ENCODE data around the gene BCO2. TPM values are rescaled to one million over a fixed set of nuclear protein-coding genes. Genes with fewer than 3 reads are reported as not detected.

Gene BCO2
- 0.49 and 1.6 TPM in 2 replicates for total RNA-seq

- peak; percentile 14 for DNase-seq (ENCODE audit: low spot score)
- Mint-ChIP-seq H3K27me3 (ENCODE audit: insufficient read depth) (peaks cover 15% of the 10 kb centered on the region), H3K36me3 (ENCODE audit: low read depth) (no peaks in the 10 kb centered on the region), H3K27ac (peak within 1 kb of the TSS; percentile 72), H3K9me3 (no peaks in the 10 kb centered on the region), H3K4me1 (ENCODE audit: low read depth) (peaks cover 13% of the 10 kb centered on the region), H3K4me3 (peak within 1 kb of the TSS; percentile 38)
- intact Hi-C loops (cut with micrococcal nuclease), result loop anchor here (1.0 to 5.0 kb wide), 3 partner anchors 62 to 296 kb away; partner anchors contain the start of genes CFAP68 and FDXACB1
Measured at GRCh38 chr11:112174789-112175598, at the start of gene BCO2. Gene BCO2, plus strand, starts transcription at chr11:112175512. Its CDS starts 90 bp downstream, at chr11:112175602.

GRCh38 chr11:112127056-112127455 lies 48.3 kb upstream of the BCO2 start:
- no peaks in the 10 kb centered on the region for H3K36me3 Mint-ChIP-seq (ENCODE audit: low read depth)

GRCh38 chr11:112128483-112129121 lies 46.7 kb upstream of the BCO2 start:
- no peaks in the 10 kb centered on the region for H3K27me3 Mint-ChIP-seq (ENCODE audit: insufficient read depth)
- no peak overlapping the region for H3K27ac Mint-ChIP-seq
- H3K4me3 Mint-ChIP-seq, result no peak overlapping the region
- H3K4me1 Mint-ChIP-seq (ENCODE audit: low read depth), result peaks cover 4% of the 10 kb centered on the region
- intact Hi-C loops (cut with micrococcal nuclease), result no loop called here
- no peaks in the 10 kb centered on the region for H3K36me3 Mint-ChIP-seq (ENCODE audit: low read depth)
- H3K9me3 Mint-ChIP-seq, result no peaks in the 10 kb centered on the region
- DNase-seq (ENCODE audit: low spot score), result no peak

More at GRCh38 chr11:112127056-112127455, 48.3 kb upstream of the BCO2 start:
- intact Hi-C loops (cut with micrococcal nuclease), result no loop called here
- DNase-seq (ENCODE audit: low spot score), result no peak
- Mint-ChIP-seq H3K4me1 (ENCODE audit: low read depth) (peaks cover 4% of the 10 kb centered on the region), H3K4me3 (no peak overlapping the region), H3K9me3 (no peaks in the 10 kb centered on the region), H3K27ac (no peak overlapping the region), H3K27me3 (ENCODE audit: insufficient read depth) (no peaks in the 10 kb centered on the region)

- Mint-ChIP-seq H3K27ac (no peak overlapping the region), H3K4me1 (ENCODE audit: low read depth) (peaks cover 4% of the 10 kb centered on the region), H3K27me3 (ENCODE audit: insufficient read depth) (no peaks in the 10 kb centered on the region), H3K9me3 (no peaks in the 10 kb centered on the region), H3K4me3 (no peak overlapping the region), H3K36me3 (ENCODE audit: low read depth) (no peaks in the 10 kb centered on the region)
- intact Hi-C loops (cut with micrococcal nuclease), result no loop called here
- no peak for DNase-seq (ENCODE audit: low spot score)
Measured at GRCh38 chr11:112129656-112130055, 45.7 kb upstream of the BCO2 start.

GRCh38 chr11:112132737-112133136 lies 42.6 kb upstream of the BCO2 start:
- no peak overlapping the region for H3K4me3 Mint-ChIP-seq
- no peaks in the 10 kb centered on the region for H3K9me3 Mint-ChIP-seq
- intact Hi-C loops (cut with micrococcal nuclease), result no loop called here
- H3K36me3 Mint-ChIP-seq (ENCODE audit: low read depth), result no peaks in the 10 kb centered on the region
- no peaks in the 10 kb centered on the region for H3K27me3 Mint-ChIP-seq (ENCODE audit: insufficient read depth)
- no peak for DNase-seq (ENCODE audit: low spot score)
- H3K27ac Mint-ChIP-seq, result no peak overlapping the region
- peaks cover 4% of the 10 kb centered on the region for H3K4me1 Mint-ChIP-seq (ENCODE audit: low read depth)

GRCh38 chr11:112134473-112134872 lies 40.8 kb upstream of the BCO2 start:
- intact Hi-C loops (cut with micrococcal nuclease), result no loop called here
- no peak for DNase-seq (ENCODE audit: low spot score)
- H3K4me1 Mint-ChIP-seq (ENCODE audit: low read depth), result peaks cover 4% of the 10 kb centered on the region

GRCh38 chr11:112143597-112143996 lies 31.7 kb upstream of the BCO2 start:
- no peak overlapping the region for H3K4me3 Mint-ChIP-seq
- peaks cover 2% of the 10 kb centered on the region for H3K27me3 Mint-ChIP-seq (ENCODE audit: insufficient read depth)
- no peaks in the 10 kb centered on the region for H3K4me1 Mint-ChIP-seq (ENCODE audit: low read depth)
- no peak overlapping the region for H3K27ac Mint-ChIP-seq
- intact Hi-C loops (cut with micrococcal nuclease), result no loop called here
- peaks cover 7% of the 10 kb centered on the region for H3K9me3 Mint-ChIP-seq
- H3K36me3 Mint-ChIP-seq (ENCODE audit: low read depth), result no peaks in the 10 kb centered on the region
- no peak for DNase-seq (ENCODE audit: low spot score)

More at GRCh38 chr11:112134473-112134872, 40.8 kb upstream of the BCO2 start:
- Mint-ChIP-seq H3K9me3 (no peaks in the 10 kb centered on the region), H3K27ac (no peak overlapping the region), H3K4me3 (no peak overlapping the region), H3K27me3 (ENCODE audit: insufficient read depth) (no peaks in the 10 kb centered on the region), H3K36me3 (ENCODE audit: low read depth) (no peaks in the 10 kb centered on the region)

- intact Hi-C loops (cut with micrococcal nuclease), result no loop called here
- Mint-ChIP-seq H3K4me3 (no peak overlapping the region), H3K27me3 (ENCODE audit: insufficient read depth) (no peaks in the 10 kb centered on the region), H3K4me1 (ENCODE audit: low read depth) (no peaks in the 10 kb centered on the region), H3K27ac (no peak overlapping the region), H3K9me3 (no peaks in the 10 kb centered on the region), H3K36me3 (ENCODE audit: low read depth) (no peaks in the 10 kb centered on the region)
- no peak for DNase-seq (ENCODE audit: low spot score)
Measured at GRCh38 chr11:112150517-112150916, 24.8 kb upstream of the BCO2 start.

- Mint-ChIP-seq H3K4me1 (ENCODE audit: low read depth) (peaks cover 7% of the 10 kb centered on the region), H3K4me3 (no peak overlapping the region), H3K9me3 (no peaks in the 10 kb centered on the region), H3K27ac (no peak overlapping the region), H3K36me3 (ENCODE audit: low read depth) (no peaks in the 10 kb centered on the region), H3K27me3 (ENCODE audit: insufficient read depth) (peaks cover 8% of the 10 kb centered on the region)
- DNase-seq (ENCODE audit: low spot score), result no peak
- intact Hi-C loops (cut with micrococcal nuclease), result no loop called here
Measured at GRCh38 chr11:112156153-112156955, 19.0 kb upstream of the BCO2 start.

- no peaks in the 10 kb centered on the region for H3K9me3 Mint-ChIP-seq
- no peak overlapping the region for H3K4me3 Mint-ChIP-seq
- no peak for DNase-seq (ENCODE audit: low spot score)
- no peaks in the 10 kb centered on the region for H3K36me3 Mint-ChIP-seq (ENCODE audit: low read depth)
- peaks cover 8% of the 10 kb centered on the region for H3K27me3 Mint-ChIP-seq (ENCODE audit: insufficient read depth)
- intact Hi-C loops (cut with micrococcal nuclease), result no loop called here
- no peak overlapping the region for H3K27ac Mint-ChIP-seq
- H3K4me1 Mint-ChIP-seq (ENCODE audit: low read depth), result peaks cover 7% of the 10 kb centered on the region
Measured at GRCh38 chr11:112156956-112157766, 18.2 kb upstream of the BCO2 start.

- H3K9me3 Mint-ChIP-seq, result no peaks in the 10 kb centered on the region
- no peak overlapping the region for H3K4me3 Mint-ChIP-seq
- H3K36me3 Mint-ChIP-seq (ENCODE audit: low read depth), result no peaks in the 10 kb centered on the region
- H3K4me1 Mint-ChIP-seq (ENCODE audit: low read depth), result peaks cover 15% of the 10 kb centered on the region
- DNase-seq (ENCODE audit: low spot score), result no peak
- intact Hi-C loops (cut with micrococcal nuclease), result no loop called here
- peaks cover 16% of the 10 kb centered on the region for H3K27me3 Mint-ChIP-seq (ENCODE audit: insufficient read depth)
- H3K27ac Mint-ChIP-seq, result no peak overlapping the region
Measured at GRCh38 chr11:112159098-112160065, 15.9 kb upstream of the BCO2 start.
